CD4-positive, alpha-beta memory T cell (primary cell): ENCODE data around the gene CXCR5. TPM values are rescaled to one million over a fixed set of nuclear protein-coding genes. Genes with fewer than 3 reads are reported as not detected.

Experiments
- CTCF ChIA-PET: fragments of 350-600 bp; sonication (Branson Sonifier 250); formaldehyde crosslinking; loops from one replicate; lab custom pipeline; 2021; ENCODE audit warnings: inconsistent platforms; ENCODE audit not compliant: partially characterized antibody; lab: Charles Lee
- POLR2A ChIA-PET: fragments of 350-600 bp; sonication (Branson Sonifier 250); formaldehyde crosslinking; loops from one replicate; lab custom pipeline; 2021; ENCODE audit not compliant: partially characterized antibody; lab: Charles Lee
- DNase-seq, 5 donors: peaks; one replicate each; pipeline versions ENCODE4 v3.0.0 to v3.0.0-alpha.2; 2020 to 2022; ENCODE audit warnings: mixed read lengths in 1 of 5
- H3K27ac ChIP-seq: one replicate; pipeline ENCODE4 v1.7.0; 2013; ENCODE audit warnings: low read depth, low read length
- H3K27me3 ChIP-seq: 2 replicates; pipeline ENCODE4 v1.7.0; 2013; ENCODE audit warnings: mild to moderate bottlenecking, low read length, moderate library complexity; ENCODE audit not compliant: insufficient read depth
- H3K36me3 ChIP-seq: 2 replicates; pipeline ENCODE4 v1.7.0; 2013; ENCODE audit warnings: mild to moderate bottlenecking, low read length, moderate library complexity; ENCODE audit not compliant: insufficient read depth
- H3K4me1 ChIP-seq: 2 replicates; pipeline ENCODE4 v1.7.0; 2013; ENCODE audit warnings: mild to moderate bottlenecking, low read length, moderate library complexity; ENCODE audit not compliant: insufficient read depth
- H3K4me3 ChIP-seq, 2 donors: one replicate each; pipeline ENCODE4 v1.7.0; 2013; ENCODE audit warnings: low read length in 2 of 2, mild to moderate bottlenecking in 1 of 2
- H3K9me3 ChIP-seq, 2 donors: one replicate each; pipeline ENCODE4 v1.7.0; 2013; ENCODE audit warnings: low read length in 2 of 2, control low read depth in 1 of 2; ENCODE audit not compliant: control insufficient read depth in 1 of 2
- H3K27ac Mint-ChIP-seq, 7 donors: one replicate each; pipeline ENCODE4 v1.8.0; 2020 to 2021; ENCODE audit warnings: mixed read lengths in 7 of 7, mild to moderate bottlenecking in 6 of 7, inconsistent platforms in 3 of 7, moderate library complexity in 3 of 7
- H3K27me3 Mint-ChIP-seq, 2 donors: one replicate each; pipeline ENCODE4 v1.8.0; 2020 to 2021; ENCODE audit warnings: mixed read lengths in 2 of 2
- H3K36me3 Mint-ChIP-seq, 2 donors: one replicate each; pipeline ENCODE4 v1.8.0; 2020 to 2021; ENCODE audit warnings: mixed read lengths in 2 of 2, inconsistent platforms in 1 of 2, mild to moderate bottlenecking in 1 of 2
- H3K4me1 Mint-ChIP-seq, 4 donors: one replicate each; pipeline ENCODE4 v1.8.0; 2020 to 2021; ENCODE audit warnings: mixed read lengths in 4 of 4, mild to moderate bottlenecking in 1 of 4
- H3K4me3 Mint-ChIP-seq, 8 donors: one replicate each; pipeline ENCODE4 v1.8.0; 2020 to 2021; ENCODE audit warnings: mixed read lengths in 8 of 8, mild to moderate bottlenecking in 7 of 8, moderate library complexity in 6 of 8, inconsistent platforms in 3 of 8
- H3K9me3 Mint-ChIP-seq, 8 donors: one replicate each; pipeline ENCODE4 v1.8.0; 2020 to 2021; ENCODE audit warnings: mixed read lengths in 8 of 8, mild to moderate bottlenecking in 5 of 8, inconsistent platforms in 3 of 8, moderate library complexity in 1 of 8
- intact Hi-C: fragments of 100-400 bp; cut with micrococcal nuclease; formaldehyde crosslinking; loops from one replicate; pipeline ENCODE4 v1.15.1; 2023
- polyA plus RNA-seq, 2 donors: library from polyadenylated mRNA; unstranded; fragments of 300-500 nt; fragmentation: Illumina TruSeq; gene quantifications; one replicate each; pipeline ENCODE4 v1.2.3, GENCODE V29; 2021
- total RNA-seq, 2 experiments: library from RNA; stranded (reverse); gene quantifications; one replicate each; pipeline ENCODE4 v1.2.3, GENCODE V29; 2021

The CXCR5 gene
- total and polyA plus RNA-seq, 4 experiments from 2014 or later, result 7.9 to 21.5 (median 19.6) TPM

DNA sequence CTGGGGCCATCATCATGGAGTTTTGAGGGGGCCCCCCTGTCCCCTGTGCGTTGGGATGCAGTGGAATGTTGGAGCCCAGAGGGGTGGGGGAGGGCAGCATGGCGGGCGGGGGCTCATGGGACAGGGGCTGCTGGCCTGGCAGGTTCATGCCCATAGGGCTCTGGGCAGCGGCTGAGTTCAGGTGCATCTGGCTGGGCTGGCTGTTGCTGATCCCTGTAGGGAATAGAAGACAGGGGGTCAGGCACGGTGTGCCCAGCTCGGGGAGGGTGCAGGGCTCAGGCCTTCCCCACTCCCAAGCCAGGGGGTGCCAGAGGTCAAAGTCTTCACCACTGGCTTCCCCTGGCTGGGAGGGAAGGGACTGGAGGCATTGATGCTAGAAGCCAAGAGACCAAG is 15.6 kb downstream of the CXCR5 start:
- intact Hi-C loops, result no loop called here
- no peak overlapping the region for H3K27ac ChIP-seq
- ChIA-PET CTCF (no interaction called here), POLR2A (interaction anchor here (0.7 to 1.1 kb wide), 4 partner anchors 21 to 29 kb away, joined by 3 read pairs; no protein-coding TSS in a partner anchor)
- Mint-ChIP-seq H3K27ac (peak overlapping the region in 3 of 7 donors; percentile 53 to 83 (median 70)), H3K9me3 (peaks cover 0 to 2% (median 0%) of the 10 kb centered on the region in 8 donors), H3K4me1 (peaks cover 30 to 46% (median 38%) of the 10 kb centered on the region in 4 donors), H3K27me3 (no peaks in the 10 kb centered on the region), H3K4me3 (no peak overlapping the region), H3K36me3 (peaks cover 17 to 64% of the 10 kb centered on the region in 2 donors)
- DNase-seq, result no peak
- H3K9me3 ChIP-seq, result no peaks in the 10 kb centered on the region
- no peak overlapping the region for H3K4me3 ChIP-seq
- peaks cover 44% of the 10 kb centered on the region for H3K4me1 ChIP-seq
- peaks cover 57% of the 10 kb centered on the region for H3K36me3 ChIP-seq
- H3K27me3 ChIP-seq, result no peaks in the 10 kb centered on the region

- DNase-seq, result peak in 1 of 5 donors; percentile 34
- POLR2A ChIA-PET, result interaction anchor here (0.7 to 1.1 kb wide), 4 partner anchors 22 to 29 kb away, joined by 3 read pairs; no protein-coding TSS in a partner anchor
- Mint-ChIP-seq H3K27ac (peak overlapping the region in 6 of 7 donors; percentile 36 to 83 (median 72)), H3K36me3 (peaks cover 17 to 64% of the 10 kb centered on the region in 2 donors), H3K9me3 (peaks cover 0 to 2% (median 0%) of the 10 kb centered on the region in 8 donors), H3K4me1 (peaks cover 24 to 40% (median 33%) of the 10 kb centered on the region in 4 donors), H3K27me3 (no peaks in the 10 kb centered on the region), H3K4me3 (no peak overlapping the region)
- Histone ChIP-seq H3K9me3 (no peaks in the 10 kb centered on the region), H3K4me3 (no peak overlapping the region), H3K4me1 (peaks cover 39% of the 10 kb centered on the region), H3K27me3 (no peaks in the 10 kb centered on the region), H3K27ac (no peak overlapping the region), H3K36me3 (peaks cover 57% of the 10 kb centered on the region)
- CTCF ChIA-PET, result no interaction called here
- intact Hi-C loops, result no loop called here
Measured at GRCh38 chr11:118899706-118900360, 16.1 kb downstream of the CXCR5 start.

GRCh38 chr11:118900535-118901384 is 17.1 kb downstream of the CXCR5 start:
- Histone ChIP-seq H3K4me3 (no peak overlapping the region), H3K4me1 (peaks cover 29% of the 10 kb centered on the region), H3K27ac (peak overlapping the region; percentile 12), H3K36me3 (peaks cover 55% of the 10 kb centered on the region), H3K9me3 (no peaks in the 10 kb centered on the region), H3K27me3 (no peaks in the 10 kb centered on the region)
- DNase-seq, result peak in 1 of 5 donors; percentile 35
- peaks cover 0 to 2% (median 0%) of the 10 kb centered on the region in 8 donors for H3K9me3 Mint-ChIP-seq
- peaks cover 16 to 31% (median 24%) of the 10 kb centered on the region in 4 donors for H3K4me1 Mint-ChIP-seq
- H3K27me3 Mint-ChIP-seq, result no peaks in the 10 kb centered on the region
- intact Hi-C loops, result no loop called here
- POLR2A ChIA-PET, result interaction anchor here (1.0 to 1.3 kb wide), 2 partner anchors 24 to 30 kb away, joined by 3 to 5 read pairs; no protein-coding TSS in a partner anchor
- H3K27ac Mint-ChIP-seq, result peak overlapping the region in 5 of 7 donors; percentile 56 to 83 (median 75)
- H3K4me3 Mint-ChIP-seq, result peak overlapping the region in 1 of 8 donors; percentile 31
- CTCF ChIA-PET, result interaction anchor here (1.8 kb wide), 1 partner anchor 110 kb away, joined by 8 read pairs; the partner anchor contains the start of gene DDX6
- peaks cover 17 to 60% of the 10 kb centered on the region in 2 donors for H3K36me3 Mint-ChIP-seq

GRCh38 chr11:118901494-118902335 is 18.0 kb downstream of the CXCR5 start:
- peaks cover 64% of the 10 kb centered on the region for H3K36me3 ChIP-seq

GRCh38 chr11:118902336-118903203 is 18.9 kb downstream of the CXCR5 start:
- Mint-ChIP-seq H3K36me3 (peaks cover 22 to 67% of the 10 kb centered on the region in 2 donors), H3K27ac (peak overlapping the region in 2 of 7 donors; percentile 83 to 88), H3K27me3 (no peaks in the 10 kb centered on the region), H3K4me3 (no peak overlapping the region), H3K4me1 (peaks cover 9 to 31% (median 19%) of the 10 kb centered on the region in 4 donors), H3K9me3 (peaks cover 0 to 2% (median 0%) of the 10 kb centered on the region in 8 donors)
- Histone ChIP-seq H3K27ac (no peak overlapping the region), H3K4me3 (no peak overlapping the region), H3K36me3 (peaks cover 73% of the 10 kb centered on the region), H3K9me3 (no peaks in the 10 kb centered on the region), H3K27me3 (no peaks in the 10 kb centered on the region), H3K4me1 (peaks cover 21% of the 10 kb centered on the region)
- peak in 1 of 5 donors; percentile 20 for DNase-seq
- ChIA-PET POLR2A (interaction anchor here (0.6 to 1.4 kb wide), 5 partner anchors 9 to 100 kb away, joined by 3 to 5 read pairs (median 4); no protein-coding TSS in a partner anchor), CTCF (interaction anchor here (0.8 to 4.1 kb wide), 4 partner anchors 22 to 112 kb away, joined by 3 to 23 read pairs (median 6); partner anchors contain the start of genes DDX6 and UPK2)
- intact Hi-C loops, result no loop called here

More at GRCh38 chr11:118901494-118902335, 18.0 kb downstream of the CXCR5 start:
- H3K4me3 Mint-ChIP-seq, result peak overlapping the region in 1 of 8 donors; percentile 25
- peak overlapping the region in 5 of 7 donors; percentile 42 to 88 (median 82) for H3K27ac Mint-ChIP-seq
- H3K4me1 Mint-ChIP-seq, result peaks cover 11 to 31% (median 18%) of the 10 kb centered on the region in 4 donors
- peaks cover 0 to 2% (median 0%) of the 10 kb centered on the region in 8 donors for H3K9me3 Mint-ChIP-seq
- intact Hi-C loops, result no loop called here
- H3K4me1 ChIP-seq, result peaks cover 21% of the 10 kb centered on the region
- ChIA-PET POLR2A (interaction anchor here (1.0 to 1.4 kb wide), 4 partner anchors 8 to 32 kb away, joined by 3 to 5 read pairs (median 4); no protein-coding TSS in a partner anchor), CTCF (interaction anchor here (0.8 to 1.8 kb wide), 3 partner anchors 23 to 111 kb away, joined by 3 to 8 read pairs (median 3); partner anchors contain the start of gene DDX6)
- H3K27me3 Mint-ChIP-seq, result no peaks in the 10 kb centered on the region
- DNase-seq, result peak in 1 of 5 donors; percentile 36
- no peak overlapping the region for H3K27ac ChIP-seq
- no peaks in the 10 kb centered on the region for H3K9me3 ChIP-seq
- no peaks in the 10 kb centered on the region for H3K27me3 ChIP-seq
- H3K4me3 ChIP-seq, result no peak overlapping the region
- peaks cover 19 to 65% of the 10 kb centered on the region in 2 donors for H3K36me3 Mint-ChIP-seq
